Measurements from ENCODE around the gene TMEM62.
"Not testable (repeated sequence)": the region's sequence is repeated elsewhere in the genome, so short reads cannot be mapped to it uniquely, and the experiment has no call there.

The TMEM62 gene

GRCh38 chr15:43125100-43125661 is 8.2 kb upstream of the TMEM62 start:
- DNase-seq, result no peak

- DNase-seq, result no peak
Observed at GRCh38 chr15:43126356-43126755, 7.0 kb upstream of the TMEM62 start.

GRCh38 chr15:43127752-43128151 is 5.6 kb upstream of the TMEM62 start:
- DNase-seq, result no peak

DNA sequence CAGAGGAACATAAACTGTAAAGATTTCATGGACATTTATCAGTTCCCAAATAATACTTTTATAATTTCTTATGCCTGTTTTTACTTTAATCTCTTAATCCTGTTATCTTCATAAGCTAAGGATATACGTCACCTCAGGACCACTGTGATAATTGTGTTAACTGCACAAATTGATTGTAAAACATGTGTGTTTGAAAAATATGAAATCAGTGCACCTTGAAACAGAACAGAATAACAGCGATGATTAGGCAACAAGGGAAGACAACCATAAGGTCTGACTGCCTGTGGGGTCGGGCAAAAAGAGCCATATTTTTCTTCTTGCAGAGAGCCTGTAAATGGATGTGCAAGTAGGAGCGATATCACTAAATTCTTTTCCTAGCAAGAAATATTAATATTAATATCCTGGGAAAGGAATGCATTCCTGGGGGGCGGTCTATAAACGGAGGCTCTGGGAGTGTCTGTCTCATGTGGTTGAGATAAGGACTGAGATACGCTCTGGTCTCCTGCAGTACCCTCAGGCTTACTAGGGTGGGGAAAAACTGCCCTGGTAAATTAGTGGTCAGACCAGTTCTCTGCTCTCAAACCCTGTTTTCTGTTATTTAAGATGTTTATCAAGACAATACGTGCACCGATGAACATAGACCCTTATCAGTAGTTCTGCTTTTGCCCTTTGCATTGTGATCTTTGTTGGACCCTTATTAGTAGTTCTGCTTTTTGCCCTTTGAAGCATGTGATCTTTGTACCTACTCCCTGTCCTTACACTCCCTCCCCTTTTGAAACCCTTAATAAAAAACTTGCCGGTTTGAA is 5.0 kb upstream of the TMEM62 start:
- not testable (repeated sequence) for DNase-seq

GRCh38 chr15:43128980-43129335 is 4.4 kb upstream of the TMEM62 start:
- DNase-seq, result no peak

- no peak for DNase-seq
Observed at GRCh38 chr15:43132830-43133429, 456 bp upstream of the TMEM62 start.

- no peak for DNase-seq
Observed at GRCh38 chr15:43134157-43134635, 810 bp downstream of the TMEM62 start.

GRCh38 chr15:43135351-43135750 is 2.0 kb downstream of the TMEM62 start:
- no peak for DNase-seq

DNA sequence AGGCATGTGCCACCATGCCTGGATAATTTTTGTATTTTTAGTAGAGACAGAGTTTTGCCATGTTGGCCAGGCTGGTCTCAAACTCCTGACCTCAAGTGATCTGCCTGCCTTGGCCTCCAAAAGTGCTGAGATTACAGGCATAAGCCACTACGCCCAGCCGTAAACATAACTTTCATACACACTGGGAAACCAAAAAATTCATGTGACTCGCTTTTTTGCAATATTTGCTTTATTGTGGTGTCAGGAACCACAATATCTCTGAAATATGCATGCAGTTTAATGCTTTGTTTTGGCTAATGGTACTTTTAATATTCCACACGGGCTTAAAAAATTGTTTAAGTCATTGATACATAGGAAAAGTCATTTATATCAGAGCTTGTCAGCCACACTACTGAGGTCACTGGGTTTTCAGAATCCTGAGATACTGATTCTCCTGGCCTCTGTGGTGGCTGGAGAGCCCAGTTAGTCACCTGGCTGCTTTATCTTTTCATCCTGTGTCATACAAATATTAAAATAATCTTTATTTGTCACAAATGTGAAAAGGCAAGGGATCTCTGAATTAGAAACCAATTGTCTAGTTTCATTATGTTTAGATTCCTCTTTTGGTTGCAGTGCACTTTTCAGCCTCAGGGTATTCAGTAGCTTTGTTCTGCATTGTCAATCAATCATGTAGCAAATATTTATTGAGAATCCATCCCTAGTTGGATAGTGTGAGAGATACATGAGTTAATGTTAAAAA is 10.0 kb downstream of the TMEM62 start:
- no peak for DNase-seq

- no peak for DNase-seq
Observed at GRCh38 chr15:43144512-43144911, 11.1 kb downstream of the TMEM62 start.

- no peak for DNase-seq
Observed at GRCh38 chr15:43146184-43146583, 12.8 kb downstream of the TMEM62 start.

- no peak for DNase-seq
Observed at GRCh38 chr15:43150191-43150929, 17.0 kb downstream of the TMEM62 start.

GRCh38 chr15:43151688-43152087 is 18.3 kb downstream of the TMEM62 start:
- no peak for DNase-seq

GRCh38 chr15:43153269-43153668 is 19.9 kb downstream of the TMEM62 start:
- no peak for DNase-seq

DNA sequence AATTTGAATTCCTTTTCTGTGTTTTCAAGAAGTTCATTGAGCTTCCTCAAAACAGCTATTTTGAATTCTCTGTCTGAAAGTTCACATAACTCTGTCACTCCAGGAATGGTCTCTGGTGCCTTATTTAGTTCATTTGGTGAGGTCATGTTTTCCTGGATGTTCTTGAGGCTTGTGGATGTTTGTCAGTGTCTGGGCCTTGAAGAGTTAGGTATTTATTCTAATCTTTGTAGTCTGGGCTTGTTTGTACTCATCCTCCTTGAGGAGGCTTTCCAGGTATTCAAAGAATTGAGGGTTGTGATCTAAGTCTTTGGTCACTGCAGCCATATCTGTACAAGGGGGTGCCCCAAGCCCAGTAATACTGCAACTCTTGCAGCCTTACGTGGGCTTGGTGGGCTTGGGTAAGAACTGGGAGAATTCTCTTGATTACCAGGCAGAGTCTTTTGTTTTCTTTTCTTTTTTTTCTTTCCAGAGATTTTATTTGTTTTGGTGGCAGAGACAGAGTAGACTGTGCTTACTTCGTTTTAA is 32.5 kb downstream of the TMEM62 start:
- DNase-seq, result no peak

DNA sequence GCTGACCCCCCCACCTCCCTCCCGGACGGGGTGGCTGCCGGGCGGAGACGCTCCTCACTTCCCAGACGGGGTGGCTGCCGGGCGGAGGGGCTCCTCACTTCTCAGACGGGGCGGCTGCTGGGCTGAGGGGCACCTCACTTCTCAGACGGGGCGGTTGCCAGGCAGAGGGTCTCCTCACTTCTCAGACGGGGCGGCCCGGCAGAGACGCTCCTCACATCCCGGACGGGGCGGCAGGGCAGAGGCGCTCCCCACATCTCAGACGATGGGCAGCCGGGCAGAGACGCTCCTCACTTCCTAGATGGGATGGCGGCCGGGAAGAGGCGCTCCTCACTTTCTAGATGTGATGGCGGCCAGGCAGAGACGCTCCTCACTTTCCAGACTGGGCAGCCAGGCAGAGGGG is 33.9 kb downstream of the TMEM62 start:
- not testable (repeated sequence) for DNase-seq

- DNase-seq, result no peak
Observed at GRCh38 chr15:43168192-43169107, 35.1 kb downstream of the TMEM62 start.

- DNase-seq, result no peak
Observed at GRCh38 chr15:43169888-43170287, 36.5 kb downstream of the TMEM62 start.

DNA sequence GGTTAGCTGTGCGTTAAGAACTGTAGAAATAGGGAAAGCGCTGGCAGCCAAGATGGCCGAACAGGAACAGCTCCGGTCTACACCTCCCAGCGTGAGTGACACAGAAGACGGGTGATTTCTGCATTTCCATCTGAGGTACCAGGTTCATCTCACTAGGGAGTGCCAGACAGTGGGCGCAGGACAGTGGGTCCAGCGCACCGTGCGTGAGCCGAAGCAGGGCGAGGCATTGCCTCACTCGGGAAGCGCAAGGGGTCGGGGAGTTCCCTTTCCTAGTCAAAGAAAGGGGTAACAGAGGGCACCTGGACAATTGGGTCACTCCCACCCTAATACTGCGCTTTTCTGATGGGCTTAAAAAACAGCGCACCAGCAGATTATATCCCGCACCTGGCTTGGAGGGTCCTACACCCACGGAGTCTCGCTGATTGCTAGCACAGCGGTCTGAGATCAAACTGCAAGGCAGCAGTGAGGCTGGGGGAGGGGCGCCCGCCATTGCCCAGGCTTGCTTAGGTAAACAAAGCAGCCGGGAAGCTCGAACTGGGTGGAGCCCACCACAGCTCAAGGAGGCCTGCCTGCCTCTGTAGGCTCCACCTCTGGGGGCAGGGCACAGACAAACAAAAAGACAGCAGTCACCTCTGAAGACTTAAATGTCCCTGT is 42.4 kb downstream of the TMEM62 start:
- not testable (repeated sequence) for DNase-seq

- DNase-seq, result not testable (repeated sequence)
Observed at GRCh38 chr15:43177147-43177546, 43.8 kb downstream of the TMEM62 start.

DNA sequence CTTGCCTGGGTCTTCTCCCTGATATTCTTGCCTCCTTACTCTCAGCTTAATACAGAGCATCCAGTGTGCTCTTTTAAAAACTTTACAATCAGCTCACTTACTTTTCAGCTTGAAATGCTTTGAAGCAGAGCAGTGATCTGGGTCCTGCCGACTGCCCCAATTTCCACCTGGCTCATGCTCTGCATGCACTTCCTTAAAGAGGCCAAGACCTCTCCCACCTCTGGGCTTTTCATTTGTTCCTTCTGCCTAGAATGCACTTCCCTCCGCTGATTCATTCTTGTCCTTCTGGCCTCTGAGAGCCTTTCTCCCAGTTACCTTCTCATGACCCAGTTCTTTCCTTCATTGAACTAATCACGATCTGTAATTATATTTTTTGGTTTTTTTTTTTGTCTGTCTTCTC is 49.9 kb downstream of the TMEM62 start:
- no peak for DNase-seq

All from NCI-H1694 treated with DMSO at 0.1 percent for 48 hours (cell line).